ENCODE results near the gene AJM1. TPM values are rescaled to one million over a fixed set of nuclear protein-coding genes. Genes with fewer than 3 reads are reported as not detected.

The AJM1 gene
- total RNA-seq, 2 experiments from 2014 or later: 1.1 to 1.2 TPM

DNA sequence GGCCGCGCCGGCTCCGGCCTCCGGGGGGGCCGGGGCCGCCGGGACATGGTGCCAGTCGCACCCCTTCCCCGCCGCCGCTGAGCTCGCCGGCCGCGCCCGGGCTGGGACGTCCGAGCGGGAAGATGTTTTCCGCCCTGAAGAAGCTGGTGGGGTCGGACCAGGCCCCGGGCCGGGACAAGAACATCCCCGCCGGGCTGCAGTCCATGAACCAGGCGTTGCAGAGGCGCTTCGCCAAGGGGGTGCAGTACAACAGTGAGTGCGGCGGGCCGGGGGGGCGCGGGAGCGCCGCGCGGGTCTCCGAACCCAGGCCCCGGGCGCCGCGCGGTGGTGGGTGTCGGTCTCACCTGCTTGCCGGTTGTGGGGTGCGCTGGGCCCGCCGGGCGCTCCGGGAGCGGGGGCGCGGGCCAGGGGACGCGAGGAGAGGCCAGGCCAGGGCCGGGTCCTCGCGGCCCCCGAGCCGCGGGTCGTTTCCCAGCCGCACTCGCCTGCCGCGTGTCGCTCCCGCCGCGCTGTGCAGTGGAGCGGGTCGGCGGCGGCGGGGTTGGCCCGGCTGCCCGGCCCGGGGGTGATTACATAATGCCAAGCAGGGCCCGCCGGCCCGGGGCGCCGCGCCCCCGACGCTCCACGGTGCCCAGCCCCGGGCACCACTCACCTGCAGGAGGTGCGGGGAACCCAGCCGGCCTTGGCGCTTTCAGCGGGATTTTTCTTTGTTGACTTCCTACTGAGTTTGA is 34.0 kb upstream of the AJM1 start:
- CTCF ChIA-PET: interaction anchor here (1.2 to 3.8 kb wide), 3 partner anchors 16 to 34 kb away, joined by 3 to 18 read pairs (median 6); partner anchors contain the start of genes AJM1 and TMEM141
- Histone ChIP-seq H3K27me3 (ENCODE audit: control insufficient read depth in 1 of 2, insufficient read depth in 2 of 2, low read length in 2 of 2) (no peaks in the 10 kb centered on the region), H3K4me1 (ENCODE audit: insufficient read depth, low read length) (peaks cover 56% of the 10 kb centered on the region), H3K27ac (ENCODE audit: low read depth in 1 of 2, low read length in 2 of 2) (no peak overlapping the region), H3K9me3 (ENCODE audit: control insufficient read depth in 1 of 2, insufficient read depth in 1 of 2, low read length in 2 of 2) (no peaks in the 10 kb centered on the region), H3K36me3 (ENCODE audit: insufficient read depth, low read length) (peaks cover 10% of the 10 kb centered on the region), H3K4me3 (ENCODE audit: low read length) (peak overlapping the region; percentile 62)
- TF ChIP-seq, protein P1, sequence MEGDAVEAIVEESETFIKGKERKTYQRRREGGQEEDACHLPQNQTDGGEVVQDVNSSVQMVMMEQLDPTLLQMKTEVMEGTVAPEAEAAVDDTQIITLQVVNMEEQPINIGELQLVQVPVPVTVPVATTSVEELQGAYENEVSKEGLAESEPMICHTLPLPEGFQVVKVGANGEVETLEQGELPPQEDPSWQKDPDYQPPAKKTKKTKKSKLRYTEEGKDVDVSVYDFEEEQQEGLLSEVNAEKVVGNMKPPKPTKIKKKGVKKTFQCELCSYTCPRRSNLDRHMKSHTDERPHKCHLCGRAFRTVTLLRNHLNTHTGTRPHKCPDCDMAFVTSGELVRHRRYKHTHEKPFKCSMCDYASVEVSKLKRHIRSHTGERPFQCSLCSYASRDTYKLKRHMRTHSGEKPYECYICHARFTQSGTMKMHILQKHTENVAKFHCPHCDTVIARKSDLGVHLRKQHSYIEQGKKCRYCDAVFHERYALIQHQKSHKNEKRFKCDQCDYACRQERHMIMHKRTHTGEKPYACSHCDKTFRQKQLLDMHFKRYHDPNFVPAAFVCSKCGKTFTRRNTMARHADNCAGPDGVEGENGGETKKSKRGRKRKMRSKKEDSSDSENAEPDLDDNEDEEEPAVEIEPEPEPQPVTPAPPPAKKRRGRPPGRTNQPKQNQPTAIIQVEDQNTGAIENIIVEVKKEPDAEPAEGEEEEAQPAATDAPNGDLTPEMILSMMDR (IDR thresholded peaks at IDR 0.05): no peak
- Mint-ChIP-seq H3K27ac (peak overlapping the region; percentile 41), H3K27me3 (no peaks in the 10 kb centered on the region), H3K36me3 (ENCODE audit: low read depth) (peaks cover 23% of the 10 kb centered on the region), H3K9me3 (no peaks in the 10 kb centered on the region), H3K4me1 (ENCODE audit: low read depth) (peaks cover 44% of the 10 kb centered on the region), H3K4me3 (peak overlapping the region; percentile 86)
- ATAC-seq (ENCODE audit: poor library complexity) (peak; percentile 54), DNase-seq (peak in 13 of 14 experiments; percentile 36 to 75 (median 44))
- intact Hi-C loops (cut with DNase I, micrococcal nuclease): loop anchor here (2.0 to 10.0 kb wide), 5 partner anchors 33 to 403 kb away; partner anchors contain the start of genes PHPT1 (in 1 of the 2), SNAPC4 (in 1 of the 2) and TRAF2 (in 1 of the 2)
- POLR2A ChIA-PET: interaction anchor here (0.6 to 3.9 kb wide), 12 partner anchors 9 to 432 kb away, joined by 3 to 30 read pairs (median 4); partner anchors contain the start of genes AJM1, EDF1, TMEM141 and TRAF2

DNA sequence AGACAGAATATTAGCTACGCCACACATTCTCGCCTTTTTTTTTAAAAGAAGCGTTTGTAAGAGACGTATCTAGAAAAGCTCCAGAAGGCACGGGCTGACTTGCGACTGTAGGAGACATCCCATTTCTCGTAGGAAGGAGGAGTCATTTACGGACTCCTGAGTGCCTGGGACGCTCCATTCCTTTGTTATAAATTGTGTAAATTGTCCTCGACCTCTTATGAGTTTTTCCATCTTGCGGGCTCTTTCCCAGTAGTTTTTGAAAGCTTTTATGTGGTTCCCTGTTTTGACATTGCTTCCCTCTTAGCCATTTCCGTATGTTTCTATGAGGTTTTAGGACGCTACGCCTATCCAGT is 33.5 kb upstream of the AJM1 start:
- H3K4me1 Mint-ChIP-seq (ENCODE audit: low read depth): peaks cover 45% of the 10 kb centered on the region

DNA sequence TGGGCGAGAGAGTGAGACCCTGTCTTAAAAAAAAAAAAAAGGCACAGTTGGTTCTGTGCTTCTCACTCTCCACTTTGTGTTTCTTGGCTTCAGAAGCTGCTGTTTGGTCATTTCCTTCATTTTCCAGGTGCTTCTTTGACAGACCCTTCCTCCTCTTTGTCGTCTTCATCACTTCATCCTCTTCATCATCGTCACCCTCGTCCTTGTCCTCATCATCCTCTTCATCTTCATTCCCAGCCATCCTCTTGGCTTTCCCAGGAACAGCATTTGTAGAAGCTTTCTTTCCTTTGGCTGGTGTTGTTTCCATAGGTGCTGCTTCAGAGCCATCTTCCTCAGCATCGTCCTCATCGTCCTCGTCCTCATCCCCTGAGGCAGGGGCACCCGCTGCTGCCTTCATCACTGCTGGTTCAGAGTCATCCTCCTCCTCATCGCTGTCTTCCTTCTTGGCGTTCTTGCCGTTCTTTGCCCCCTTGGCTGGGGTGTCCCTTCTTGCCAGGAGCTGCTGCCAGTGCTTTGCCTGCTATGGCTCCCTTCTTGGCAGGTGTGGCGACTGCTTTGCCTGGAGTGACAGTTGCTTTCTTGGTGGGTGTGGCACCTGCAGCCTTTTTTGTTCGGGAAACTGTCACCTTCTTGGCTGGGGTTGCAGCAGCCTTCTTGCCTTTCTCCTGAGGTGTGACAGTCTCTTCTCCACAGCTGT is 27.4 kb upstream of the AJM1 start:
- H3K4me3 Mint-ChIP-seq: peak overlapping the region; percentile 62
- H3K9me3 Mint-ChIP-seq: no peaks in the 10 kb centered on the region
- H3K36me3 ChIP-seq (ENCODE audit: insufficient read depth, low read length): peaks cover 18% of the 10 kb centered on the region
- H3K27me3 Mint-ChIP-seq: no peaks in the 10 kb centered on the region
- TF ChIP-seq, protein P1 (IDR thresholded peaks at IDR 0.05): no peak
- ChIA-PET POLR2A (no interaction called here), CTCF (no interaction called here)
- no peaks in the 10 kb centered on the region for H3K27me3 ChIP-seq (ENCODE audit: control insufficient read depth in 1 of 2, insufficient read depth in 2 of 2, low read length in 2 of 2)
- DNase-seq: no peak
- peaks cover 26% of the 10 kb centered on the region for H3K4me1 ChIP-seq (ENCODE audit: insufficient read depth, low read length)
- H3K27ac Mint-ChIP-seq: no peak overlapping the region
- no peak overlapping the region for H3K27ac ChIP-seq (ENCODE audit: low read depth in 1 of 2, low read length in 2 of 2)
- no peak for ATAC-seq (ENCODE audit: poor library complexity)
- H3K36me3 Mint-ChIP-seq (ENCODE audit: low read depth): peaks cover 39% of the 10 kb centered on the region
- intact Hi-C loops (cut with DNase I, micrococcal nuclease): no loop called here
- H3K4me3 ChIP-seq (ENCODE audit: low read length): no peak overlapping the region
- H3K9me3 ChIP-seq (ENCODE audit: control insufficient read depth in 1 of 2, insufficient read depth in 1 of 2, low read length in 2 of 2): no peaks in the 10 kb centered on the region
- H3K4me1 Mint-ChIP-seq (ENCODE audit: low read depth): peaks cover 28% of the 10 kb centered on the region

More for the DNA sequence above, 33.5 kb upstream of the AJM1 start:
- ATAC-seq (ENCODE audit: poor library complexity): no peak
- Mint-ChIP-seq H3K36me3 (ENCODE audit: low read depth) (peaks cover 26% of the 10 kb centered on the region), H3K27ac (peak overlapping the region; percentile 41), H3K27me3 (no peaks in the 10 kb centered on the region), H3K4me3 (peak overlapping the region; percentile 67), H3K9me3 (no peaks in the 10 kb centered on the region)
- Histone ChIP-seq H3K27ac (ENCODE audit: low read depth in 1 of 2, low read length in 2 of 2) (no peak overlapping the region), H3K9me3 (ENCODE audit: control insufficient read depth in 1 of 2, insufficient read depth in 1 of 2, low read length in 2 of 2) (no peaks in the 10 kb centered on the region), H3K4me1 (ENCODE audit: insufficient read depth, low read length) (peaks cover 56% of the 10 kb centered on the region), H3K36me3 (ENCODE audit: insufficient read depth, low read length) (peaks cover 10% of the 10 kb centered on the region), H3K4me3 (ENCODE audit: low read length) (peak overlapping the region; percentile 62), H3K27me3 (ENCODE audit: control insufficient read depth in 1 of 2, insufficient read depth in 2 of 2, low read length in 2 of 2) (no peaks in the 10 kb centered on the region)
- TF ChIP-seq, protein P1 (IDR thresholded peaks at IDR 0.05): no peak
- intact Hi-C loops (cut with DNase I, micrococcal nuclease): loop anchor here (2.0 to 10.0 kb wide), 5 partner anchors 32 to 404 kb away; partner anchors contain the start of genes PHPT1 (in 1 of the 2), SNAPC4 (in 1 of the 2) and TRAF2 (in 1 of the 2)
- ChIA-PET POLR2A (interaction anchor here (0.6 to 3.9 kb wide), 8 partner anchors 10 to 432 kb away, joined by 3 to 30 read pairs (median 8); partner anchors contain the start of genes AJM1, EDF1, TMEM141 and TRAF2), CTCF (interaction anchor here (3.8 kb wide), 1 partner anchor 34 kb away, joined by 18 read pairs; the partner anchor contains the start of gene AJM1)
- DNase-seq: no peak

Data from CD4-positive, alpha-beta T cell (primary cell).